T-helper 17 cell (primary cell): Measurements from ENCODE around the gene RIN3. TPM values are rescaled to one million over a fixed set of nuclear protein-coding genes. Genes with fewer than 3 reads are reported as not detected.

Source experiments
- ATAC-seq: fragments of 150-1000 bp; cut with Tn5 transposase; 2 replicates; pipeline ENCODE4 v1.10.0; 2021; ENCODE audit warnings: mild to moderate bottlenecking, moderate library complexity
- DNase-seq, 3 donors: peaks; one replicate each; pipeline versions ENCODE4 v3.0.0 to v3.0.0-alpha.2; 2020 to 2021
- H3K9me3 ChIP-seq: one replicate; pipeline ENCODE4 v1.7.0; 2013; ENCODE audit warnings: low read length, mild to moderate bottlenecking; ENCODE audit not compliant: control insufficient read depth, poor library complexity, severe bottlenecking
- H3K27ac Mint-ChIP-seq: one replicate; pipeline ENCODE4 v1.8.0; 2022; ENCODE audit warnings: mild to moderate bottlenecking, moderate library complexity, mixed read lengths
- H3K27me3 Mint-ChIP-seq: one replicate; pipeline ENCODE4 v1.8.0; 2022; ENCODE audit warnings: mixed read lengths
- H3K36me3 Mint-ChIP-seq: one replicate; pipeline ENCODE4 v1.8.0; 2022; ENCODE audit warnings: low read depth, mixed read lengths
- H3K4me1 Mint-ChIP-seq: one replicate; pipeline ENCODE4 v1.8.0; 2022; ENCODE audit warnings: mild to moderate bottlenecking, mixed read lengths
- H3K4me3 Mint-ChIP-seq: one replicate; pipeline ENCODE4 v1.8.0; 2022; ENCODE audit warnings: mild to moderate bottlenecking, moderate library complexity, mixed read lengths
- total RNA-seq, 4 donors: library from RNA in 2 of 4; stranded (reverse) in 2 of 4; gene quantifications; one replicate each; pipeline ENCODE4 v1.2.3 and lab custom pipeline; 2022 to 2026

RIN3 gene
- total RNA-seq (10 to 100 TPM; 49.3 to 70.0 TPM), total RNA-seq (lab: John Stamatoyannopoulos, UW) (9.2 to 36.4 reads per million in 2 donors)

- H3K27ac Mint-ChIP-seq = no peak within 1 kb of the TSS
- H3K9me3 ChIP-seq = no peaks in the 10 kb centered on the region
- H3K4me1 Mint-ChIP-seq = peaks cover 18% of the 10 kb centered on the region
- ATAC-seq (peak; percentile 67), DNase-seq (peak in 1 of 3 donors; percentile 17)
- H3K36me3 Mint-ChIP-seq = no peaks in the 10 kb centered on the region
- peak within 1 kb of the TSS; percentile 82 for H3K4me3 Mint-ChIP-seq
- peaks cover 6% of the 10 kb centered on the region for H3K27me3 Mint-ChIP-seq
Measured at GRCh38 chr14:92513204-92513965, at the start of gene RIN3. TSS of gene RIN3 (plus strand) at chr14:92513781. CDS start at chr14:92513933, 152 bp downstream.

- Mint-ChIP-seq H3K4me1 (peaks cover 3% of the 10 kb centered on the region), H3K36me3 (no peaks in the 10 kb centered on the region), H3K27ac (no peak overlapping the region), H3K4me3 (no peak overlapping the region), H3K27me3 (peaks cover 9% of the 10 kb centered on the region)
- ATAC-seq (no peak), DNase-seq (no peak)
- peaks cover 6% of the 10 kb centered on the region for H3K9me3 ChIP-seq
Measured at GRCh38 chr14:92464156-92464555, 49.4 kb upstream of the RIN3 start.

- no peaks in the 10 kb centered on the region for H3K36me3 Mint-ChIP-seq
- no peak overlapping the region for H3K4me3 Mint-ChIP-seq
Measured at GRCh38 chr14:92464716-92465115, 48.9 kb upstream of the RIN3 start.

GRCh38 chr14:92465353-92466055 is 48.1 kb upstream of the RIN3 start:
- peaks cover 6% of the 10 kb centered on the region for H3K9me3 ChIP-seq
- DNase-seq = no peak
- ATAC-seq = no peak
- Mint-ChIP-seq H3K4me1 (peaks cover 3% of the 10 kb centered on the region), H3K27ac (no peak overlapping the region), H3K36me3 (no peaks in the 10 kb centered on the region), H3K27me3 (peaks cover 9% of the 10 kb centered on the region), H3K4me3 (no peak overlapping the region)

More at GRCh38 chr14:92464716-92465115, 48.9 kb upstream of the RIN3 start:
- peaks cover 6% of the 10 kb centered on the region for H3K9me3 ChIP-seq
- DNase-seq = no peak
- peaks cover 9% of the 10 kb centered on the region for H3K27me3 Mint-ChIP-seq
- no peak overlapping the region for H3K27ac Mint-ChIP-seq
- no peak for ATAC-seq
- H3K4me1 Mint-ChIP-seq = peaks cover 3% of the 10 kb centered on the region

- ATAC-seq = no peak
- H3K36me3 Mint-ChIP-seq = no peaks in the 10 kb centered on the region
- H3K4me1 Mint-ChIP-seq = peaks cover 3% of the 10 kb centered on the region
- peaks cover 6% of the 10 kb centered on the region for H3K9me3 ChIP-seq
- H3K27me3 Mint-ChIP-seq = peaks cover 9% of the 10 kb centered on the region
- no peak for DNase-seq
- H3K27ac Mint-ChIP-seq = no peak overlapping the region
- H3K4me3 Mint-ChIP-seq = no peak overlapping the region
Measured at GRCh38 chr14:92466059-92466458, 47.5 kb upstream of the RIN3 start.

- DNase-seq (no peak), ATAC-seq (no peak)
- Mint-ChIP-seq H3K4me1 (peaks cover 8% of the 10 kb centered on the region), H3K27ac (no peak overlapping the region), H3K27me3 (no peaks in the 10 kb centered on the region), H3K36me3 (no peaks in the 10 kb centered on the region), H3K4me3 (no peak overlapping the region)
- peaks cover 6% of the 10 kb centered on the region for H3K9me3 ChIP-seq
Measured at GRCh38 chr14:92469515-92469914, 44.1 kb upstream of the RIN3 start.

- no peaks in the 10 kb centered on the region for H3K27me3 Mint-ChIP-seq
- ATAC-seq (no peak), DNase-seq (no peak)
- no peaks in the 10 kb centered on the region for H3K36me3 Mint-ChIP-seq
- H3K4me1 Mint-ChIP-seq = peaks cover 8% of the 10 kb centered on the region
- peaks cover 6% of the 10 kb centered on the region for H3K9me3 ChIP-seq
- no peak overlapping the region for H3K27ac Mint-ChIP-seq
- H3K4me3 Mint-ChIP-seq = no peak overlapping the region
Measured at GRCh38 chr14:92470215-92470614, 43.4 kb upstream of the RIN3 start.

- peaks cover 6% of the 10 kb centered on the region for H3K9me3 ChIP-seq
Measured at GRCh38 chr14:92470811-92471210, 42.8 kb upstream of the RIN3 start.

GRCh38 chr14:92471919-92472318 is 41.7 kb upstream of the RIN3 start:
- peaks cover 6% of the 10 kb centered on the region for H3K9me3 ChIP-seq
- Mint-ChIP-seq H3K4me3 (no peak overlapping the region), H3K27ac (no peak overlapping the region), H3K36me3 (no peaks in the 10 kb centered on the region), H3K4me1 (peaks cover 8% of the 10 kb centered on the region), H3K27me3 (no peaks in the 10 kb centered on the region)
- DNase-seq (no peak), ATAC-seq (no peak)

More at GRCh38 chr14:92470811-92471210, 42.8 kb upstream of the RIN3 start:
- ATAC-seq (no peak), DNase-seq (no peak)
- no peaks in the 10 kb centered on the region for H3K27me3 Mint-ChIP-seq
- no peak overlapping the region for H3K4me3 Mint-ChIP-seq
- H3K36me3 Mint-ChIP-seq = no peaks in the 10 kb centered on the region
- peaks cover 8% of the 10 kb centered on the region for H3K4me1 Mint-ChIP-seq
- no peak overlapping the region for H3K27ac Mint-ChIP-seq

- Mint-ChIP-seq H3K27ac (no peak overlapping the region), H3K4me3 (no peak overlapping the region), H3K36me3 (no peaks in the 10 kb centered on the region), H3K4me1 (peaks cover 8% of the 10 kb centered on the region), H3K27me3 (no peaks in the 10 kb centered on the region)
- no peaks in the 10 kb centered on the region for H3K9me3 ChIP-seq
- ATAC-seq (no peak), DNase-seq (no peak)
Measured at GRCh38 chr14:92472860-92473259, 40.7 kb upstream of the RIN3 start.

GRCh38 chr14:92473261-92473968 is 40.2 kb upstream of the RIN3 start:
- DNase-seq (no peak), ATAC-seq (no peak)
- H3K4me1 Mint-ChIP-seq = peaks cover 8% of the 10 kb centered on the region
- no peaks in the 10 kb centered on the region for H3K9me3 ChIP-seq
- no peaks in the 10 kb centered on the region for H3K27me3 Mint-ChIP-seq
- no peak overlapping the region for H3K4me3 Mint-ChIP-seq
- no peaks in the 10 kb centered on the region for H3K36me3 Mint-ChIP-seq
- no peak overlapping the region for H3K27ac Mint-ChIP-seq

GRCh38 chr14:92473969-92474535 is 39.5 kb upstream of the RIN3 start:
- Mint-ChIP-seq H3K27me3 (no peaks in the 10 kb centered on the region), H3K4me3 (no peak overlapping the region), H3K4me1 (peaks cover 8% of the 10 kb centered on the region), H3K36me3 (no peaks in the 10 kb centered on the region), H3K27ac (no peak overlapping the region)
- ATAC-seq (no peak), DNase-seq (no peak)
- H3K9me3 ChIP-seq = no peaks in the 10 kb centered on the region

- H3K27ac Mint-ChIP-seq = no peak overlapping the region
- DNase-seq (no peak), ATAC-seq (no peak)
- H3K36me3 Mint-ChIP-seq = no peaks in the 10 kb centered on the region
- H3K9me3 ChIP-seq = no peaks in the 10 kb centered on the region
- no peak overlapping the region for H3K4me3 Mint-ChIP-seq
- H3K4me1 Mint-ChIP-seq = peaks cover 8% of the 10 kb centered on the region
- H3K27me3 Mint-ChIP-seq = no peaks in the 10 kb centered on the region
Measured at GRCh38 chr14:92475037-92475436, 38.5 kb upstream of the RIN3 start.
